Activated naive CD4-positive, alpha-beta T cell treated with anti-CD3 and anti-CD28 coated beads for 36 hours (primary cell): ENCODE data around the gene FAM236B. TPM values are rescaled to one million over a fixed set of nuclear protein-coding genes. Genes with fewer than 3 reads are reported as not detected.
"Not testable (repeated sequence)": the region's sequence is repeated elsewhere in the genome, so short reads cannot be mapped to it uniquely, and the experiment has no call there.

Source experiments
- CTCF ChIA-PET: fragments of 350-600 bp; sonication (Branson Sonifier 250); formaldehyde crosslinking; loops from one replicate; lab custom pipeline; 2021; ENCODE audit warnings: antibody characterized with exemption; lab: Charles Lee
- DNase-seq: peaks from one replicate; pipeline ENCODE4 v3.0.0-alpha.2; 2020
- H3K27ac Mint-ChIP-seq: one replicate; pipeline ENCODE4 v1.8.0; 2021; ENCODE audit warnings: mild to moderate bottlenecking, mixed read lengths
- H3K27me3 Mint-ChIP-seq: one replicate; pipeline ENCODE4 v1.8.0; 2021; ENCODE audit warnings: low read depth, mixed read lengths
- H3K36me3 Mint-ChIP-seq: one replicate; pipeline ENCODE4 v1.8.0; 2021; ENCODE audit warnings: low read depth, mixed read lengths
- H3K4me1 Mint-ChIP-seq: one replicate; pipeline ENCODE4 v1.8.0; 2021; ENCODE audit warnings: low read depth, mixed read lengths
- H3K4me3 Mint-ChIP-seq: one replicate; pipeline ENCODE4 v1.8.0; 2021; ENCODE audit warnings: mild to moderate bottlenecking, moderate library complexity, mixed read lengths
- H3K9me3 Mint-ChIP-seq: one replicate; pipeline ENCODE4 v1.8.0; 2021; ENCODE audit warnings: mixed read lengths
- intact Hi-C: fragments of 100-400 bp; cut with micrococcal nuclease; formaldehyde crosslinking; loops from one replicate; pipeline ENCODE4 v1.15.1; 2023
- total RNA-seq, 2 experiments: library from RNA; stranded (reverse); gene quantifications; one replicate each; pipeline ENCODE4 v1.2.3, GENCODE V29; 2021

The FAM236B gene
- total RNA-seq = not detected

DNA sequence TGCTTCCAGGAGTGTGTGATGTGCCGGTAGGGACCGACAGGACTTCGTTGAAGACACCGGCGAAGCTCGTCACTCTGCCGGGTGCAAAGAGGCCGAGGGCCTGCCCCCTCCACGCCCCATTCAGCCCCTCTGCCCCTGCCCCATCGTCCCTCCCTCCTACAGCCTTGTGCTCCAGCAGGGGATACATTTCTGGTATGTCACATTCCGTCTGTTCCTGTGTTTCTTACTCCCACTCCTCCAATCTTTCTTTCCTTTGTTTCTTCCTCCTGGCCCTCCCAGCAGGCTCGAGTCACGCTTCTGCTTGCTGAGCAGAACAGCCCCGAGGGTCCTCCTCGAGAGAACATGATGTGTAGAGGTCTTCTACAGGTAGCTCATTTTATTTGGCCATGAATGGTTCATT is at the start of gene FAM236B:
Gene FAM236B, minus strand, starts transcription at position 101 of the 400 bp plus-strand sequence. Its CDS starts 100 bp downstream, at position 1.
- H3K27ac Mint-ChIP-seq, H3K4me1 Mint-ChIP-seq, intact Hi-C loops: not testable (repeated sequence)

DNA sequence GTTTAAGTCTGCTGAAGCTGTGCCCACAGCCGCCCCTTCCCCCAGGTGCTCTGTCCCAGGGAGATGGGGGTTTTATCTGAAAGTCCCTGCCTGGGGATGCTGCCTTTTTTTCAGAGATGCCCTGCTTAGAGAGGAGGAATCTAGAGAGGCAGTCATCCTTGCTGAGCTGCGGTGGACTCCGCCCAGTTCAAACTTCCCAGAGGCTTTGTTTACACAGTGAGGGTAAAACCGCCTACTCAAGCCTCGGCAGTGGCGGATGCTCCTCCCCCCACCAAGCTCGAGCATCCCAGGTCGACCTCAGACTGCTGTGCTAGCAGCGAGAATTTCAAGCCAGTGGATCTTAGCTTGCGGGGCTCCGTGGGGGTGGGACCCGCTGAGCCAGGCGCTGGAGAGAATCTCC is 48.2 kb upstream of the FAM236B start:
- intact Hi-C loops, H3K27ac Mint-ChIP-seq, DNase-seq, H3K4me1 Mint-ChIP-seq, H3K9me3 Mint-ChIP-seq, H3K4me3 Mint-ChIP-seq, H3K36me3 Mint-ChIP-seq, CTCF ChIA-PET, H3K27me3 Mint-ChIP-seq: not testable (repeated sequence)

More for the DNA sequence above, at the start of gene FAM236B:
- H3K36me3 Mint-ChIP-seq, H3K27me3 Mint-ChIP-seq, DNase-seq, CTCF ChIA-PET, H3K9me3 Mint-ChIP-seq, H3K4me3 Mint-ChIP-seq: not testable (repeated sequence)

DNA sequence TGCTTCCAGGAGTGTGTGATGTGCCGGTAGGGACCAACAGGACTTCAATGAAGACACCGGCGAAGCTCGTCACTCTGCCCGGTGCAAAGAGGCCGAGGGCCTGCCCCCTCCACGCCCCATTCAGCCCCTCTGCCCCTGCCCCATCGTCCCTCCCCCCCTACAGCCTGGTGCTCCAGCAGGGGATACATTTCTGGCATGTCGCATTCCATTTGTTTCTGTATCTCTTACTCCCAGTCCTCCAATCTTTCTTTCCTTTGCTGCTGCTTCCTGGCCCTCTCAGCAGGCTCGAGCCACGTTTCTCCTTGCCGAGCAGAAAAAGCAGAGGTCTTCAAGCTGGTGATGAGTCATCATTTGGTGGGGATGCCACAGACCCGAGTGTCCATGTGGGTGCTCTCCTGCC is 25.6 kb upstream of the FAM236B start, which contains the start of gene FAM236D:
Gene FAM236D, minus strand, starts transcription at position 101 of the 400 bp plus-strand sequence. Its CDS starts 100 bp downstream, at position 1.
- H3K4me1 Mint-ChIP-seq, H3K27me3 Mint-ChIP-seq, H3K4me3 Mint-ChIP-seq, H3K36me3 Mint-ChIP-seq, H3K27ac Mint-ChIP-seq, DNase-seq, intact Hi-C loops, H3K9me3 Mint-ChIP-seq, CTCF ChIA-PET: not testable (repeated sequence)

DNA sequence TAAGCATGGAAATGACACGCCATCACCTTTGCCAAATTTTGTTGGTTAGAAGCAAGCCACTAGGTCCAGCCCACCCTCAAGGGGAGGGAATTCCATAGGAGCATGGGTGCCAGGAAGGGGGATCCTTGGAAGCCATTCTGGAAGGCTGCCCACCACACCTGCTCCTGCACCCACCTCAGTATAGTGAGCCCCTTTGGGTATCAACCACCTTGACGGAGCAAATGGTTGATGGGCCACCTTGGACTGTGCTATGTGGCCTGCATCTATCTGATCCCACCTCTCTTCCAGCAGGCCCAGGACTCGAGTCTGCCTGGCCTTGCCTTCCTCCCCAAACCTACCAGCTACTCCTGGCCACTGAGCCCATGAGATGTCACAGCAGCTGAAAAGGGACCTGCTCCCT is 7.9 kb upstream of the FAM236B start:
- CTCF ChIA-PET, H3K36me3 Mint-ChIP-seq, H3K4me1 Mint-ChIP-seq, DNase-seq, intact Hi-C loops, H3K27ac Mint-ChIP-seq, H3K9me3 Mint-ChIP-seq, H3K4me3 Mint-ChIP-seq, H3K27me3 Mint-ChIP-seq: not testable (repeated sequence)

DNA sequence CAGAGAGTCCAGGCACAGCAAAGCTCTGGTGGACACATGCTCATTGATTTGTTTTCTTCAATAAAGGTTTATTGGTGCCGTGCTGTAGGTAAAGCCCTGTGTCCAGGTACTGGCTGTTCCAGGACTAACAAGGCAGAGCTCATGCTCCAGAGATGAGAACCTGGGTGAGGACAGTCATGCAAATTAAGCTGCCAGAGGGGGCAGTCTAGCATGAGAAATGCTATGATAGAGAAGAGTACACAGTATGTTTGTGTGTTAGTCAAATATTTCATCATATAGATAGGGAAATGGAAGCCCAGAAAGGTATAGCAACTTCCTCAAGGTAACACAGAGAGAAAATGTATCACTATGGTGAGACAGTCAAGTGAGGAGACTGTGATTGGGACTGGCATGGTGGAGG is 5.7 kb upstream of the FAM236B start:
- H3K4me3 Mint-ChIP-seq, CTCF ChIA-PET, intact Hi-C loops, H3K27me3 Mint-ChIP-seq, H3K36me3 Mint-ChIP-seq, DNase-seq, H3K27ac Mint-ChIP-seq, H3K4me1 Mint-ChIP-seq, H3K9me3 Mint-ChIP-seq: not testable (repeated sequence)

DNA sequence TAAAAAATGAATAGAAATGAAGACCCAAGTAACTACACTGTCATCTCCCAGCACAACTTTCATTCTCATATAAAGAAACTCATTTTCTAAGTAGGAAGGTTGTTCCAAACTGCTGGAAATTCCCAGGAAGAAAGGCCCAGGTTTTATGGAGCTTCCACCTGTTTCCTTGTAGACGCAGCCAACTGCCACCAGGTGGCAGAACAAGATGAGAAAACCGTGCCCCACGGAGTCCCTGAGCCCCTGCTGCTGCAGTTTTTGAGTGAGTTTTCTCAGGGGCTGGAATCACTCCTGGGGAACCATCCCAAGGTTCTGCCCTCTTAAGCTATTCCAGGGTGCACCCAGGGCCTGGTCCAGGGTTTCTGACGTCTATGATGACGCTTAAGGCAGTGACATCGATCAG is 1.5 kb upstream of the FAM236B start:
- intact Hi-C loops, H3K27me3 Mint-ChIP-seq, H3K9me3 Mint-ChIP-seq, CTCF ChIA-PET, DNase-seq, H3K36me3 Mint-ChIP-seq, H3K27ac Mint-ChIP-seq, H3K4me3 Mint-ChIP-seq, H3K4me1 Mint-ChIP-seq: not testable (repeated sequence)

DNA sequence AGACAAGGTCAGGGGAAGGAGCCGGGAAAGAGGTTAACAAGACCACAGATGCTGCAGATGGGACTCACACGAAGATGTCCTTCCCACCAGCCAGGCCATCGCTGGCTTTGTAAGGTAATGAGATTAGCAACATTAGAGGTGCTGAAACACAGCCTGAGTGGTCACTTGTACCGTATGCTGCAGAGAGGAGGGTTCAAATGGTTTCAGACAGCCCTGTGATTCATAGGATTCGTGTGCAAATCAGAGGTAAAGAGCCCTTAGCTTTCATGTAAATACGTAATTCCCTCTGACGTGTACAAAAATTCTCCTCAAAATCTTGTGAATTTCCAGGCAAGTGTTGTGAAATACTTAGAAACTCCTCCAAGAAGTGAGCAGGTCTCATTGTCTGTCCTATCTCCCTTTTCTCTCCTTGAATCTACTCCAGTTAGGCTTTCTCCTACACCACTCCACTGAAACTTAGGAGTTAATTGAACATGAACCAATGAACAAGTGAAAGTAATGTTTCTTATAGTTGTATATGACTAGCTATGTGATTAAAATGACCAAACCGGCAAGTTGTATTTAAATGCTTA is 991 bp upstream of the FAM236B start:
- H3K27me3 Mint-ChIP-seq, H3K27ac Mint-ChIP-seq, intact Hi-C loops, DNase-seq, CTCF ChIA-PET, H3K4me3 Mint-ChIP-seq, H3K9me3 Mint-ChIP-seq, H3K4me1 Mint-ChIP-seq, H3K36me3 Mint-ChIP-seq: not testable (repeated sequence)

DNA sequence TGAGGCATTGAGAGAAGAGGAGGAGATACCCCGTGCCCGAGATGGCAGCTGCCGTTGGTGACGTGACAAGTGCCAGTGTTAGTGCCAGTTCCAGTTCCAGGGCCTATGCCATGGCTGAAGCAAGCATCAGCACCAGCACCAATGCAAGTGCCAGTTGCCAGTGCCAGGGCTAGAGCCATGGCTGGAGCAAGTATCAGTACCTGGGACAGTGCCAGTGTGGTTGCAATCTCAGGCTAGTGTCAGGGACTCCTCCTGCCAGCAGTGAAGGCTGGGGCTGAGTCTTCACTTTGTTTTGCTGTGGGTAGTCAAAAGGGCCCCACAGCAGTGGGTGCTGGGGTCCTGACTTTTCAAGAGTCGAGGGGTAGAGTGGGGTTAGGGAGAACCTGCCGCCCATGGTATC is 4.3 kb downstream of the FAM236B start:
- H3K4me1 Mint-ChIP-seq, H3K27me3 Mint-ChIP-seq, intact Hi-C loops, H3K9me3 Mint-ChIP-seq, DNase-seq, CTCF ChIA-PET, H3K27ac Mint-ChIP-seq, H3K36me3 Mint-ChIP-seq, H3K4me3 Mint-ChIP-seq: not testable (repeated sequence)

DNA sequence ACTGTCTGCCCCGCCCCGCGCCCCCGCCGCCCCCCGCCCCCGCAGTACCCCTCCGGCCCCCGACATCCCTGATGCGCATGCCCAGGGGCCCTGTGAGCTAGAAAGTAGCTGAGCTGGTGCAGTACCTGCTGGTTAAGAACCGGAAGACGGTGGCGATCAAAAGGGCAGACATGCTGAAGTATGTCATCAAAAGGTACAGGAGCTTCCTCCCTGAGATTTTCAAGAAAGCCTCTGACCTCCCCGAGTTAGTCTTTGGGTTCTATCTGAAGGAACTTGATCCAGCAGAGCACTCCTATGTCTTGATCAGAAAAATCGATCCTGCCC is 5.0 kb downstream of the FAM236B start:
- DNase-seq, H3K36me3 Mint-ChIP-seq, H3K9me3 Mint-ChIP-seq, H3K4me3 Mint-ChIP-seq, CTCF ChIA-PET, H3K27ac Mint-ChIP-seq, intact Hi-C loops, H3K4me1 Mint-ChIP-seq, H3K27me3 Mint-ChIP-seq: not testable (repeated sequence)

DNA sequence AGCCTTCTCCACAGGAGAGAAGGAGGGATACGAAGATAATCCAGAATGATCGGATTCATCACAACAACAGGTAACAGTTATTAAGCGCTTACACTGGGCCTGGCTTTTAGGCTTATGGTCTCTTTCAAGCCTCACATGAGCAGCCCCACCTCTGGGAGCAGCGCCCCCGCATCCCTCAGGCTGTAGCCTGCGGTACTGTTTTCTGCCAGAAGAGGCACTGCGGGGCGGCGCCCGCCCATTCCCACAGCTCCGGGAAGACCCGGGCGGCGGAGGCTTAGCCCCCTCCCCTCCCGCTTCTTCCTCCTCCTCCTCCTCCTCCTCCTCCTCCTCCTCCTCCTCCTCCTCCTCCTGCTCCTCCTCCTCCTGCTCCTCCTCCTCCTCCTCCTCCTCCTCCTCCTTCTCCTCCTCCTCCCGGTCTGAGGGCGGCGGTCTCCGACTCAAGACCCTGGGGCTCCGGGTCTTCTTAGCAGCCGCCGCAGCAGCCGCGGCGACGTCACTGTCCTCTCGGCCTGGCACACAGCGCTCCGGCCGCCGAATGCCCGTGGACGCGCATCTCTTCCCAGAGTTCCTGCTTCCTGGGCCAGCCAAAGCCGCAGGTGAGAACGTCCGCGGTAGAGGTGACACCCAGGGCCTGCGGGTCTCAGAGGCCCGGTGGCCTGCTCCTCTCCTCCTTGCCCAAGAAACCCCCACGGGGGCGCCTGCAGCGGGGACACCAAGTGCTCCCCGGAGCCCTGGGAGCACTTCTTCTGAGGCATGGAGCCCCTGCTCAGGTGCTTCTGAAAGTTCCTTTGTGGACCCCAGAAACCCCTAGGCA is 5.6 kb downstream of the FAM236B start, which contains the start of gene DMRTC1B:
Gene DMRTC1B, plus strand, starts transcription at position 238 of the 814 bp plus-strand sequence. CDS start 68,246 bp downstream, outside the sequence.
- H3K4me1 Mint-ChIP-seq, H3K27me3 Mint-ChIP-seq, intact Hi-C loops, H3K27ac Mint-ChIP-seq, H3K36me3 Mint-ChIP-seq, H3K9me3 Mint-ChIP-seq, H3K4me3 Mint-ChIP-seq, CTCF ChIA-PET, DNase-seq: not testable (repeated sequence)

DNA sequence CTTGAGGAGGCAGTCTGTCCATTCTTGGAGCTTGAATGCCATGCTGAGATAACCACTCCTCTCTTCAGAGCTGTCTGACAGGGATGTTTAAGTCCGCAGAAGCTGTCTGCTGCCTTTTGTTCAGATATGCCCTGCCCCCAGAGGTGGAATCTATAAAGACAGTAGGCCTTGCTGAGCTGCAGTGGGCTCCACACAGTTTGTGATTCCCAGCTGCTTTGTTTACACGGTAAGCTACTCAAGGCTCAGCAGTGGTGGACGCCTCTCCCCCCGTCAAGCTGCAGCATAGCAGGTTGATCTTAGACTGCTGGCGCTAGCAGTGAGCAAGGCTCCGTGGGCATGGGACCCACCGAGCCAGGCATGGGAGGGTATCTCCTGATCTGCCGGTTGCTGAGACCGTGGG is 22.0 kb downstream of the FAM236B start:
- DNase-seq, H3K27me3 Mint-ChIP-seq, CTCF ChIA-PET, H3K36me3 Mint-ChIP-seq, H3K4me3 Mint-ChIP-seq, H3K27ac Mint-ChIP-seq, H3K4me1 Mint-ChIP-seq, intact Hi-C loops, H3K9me3 Mint-ChIP-seq: not testable (repeated sequence)

DNA sequence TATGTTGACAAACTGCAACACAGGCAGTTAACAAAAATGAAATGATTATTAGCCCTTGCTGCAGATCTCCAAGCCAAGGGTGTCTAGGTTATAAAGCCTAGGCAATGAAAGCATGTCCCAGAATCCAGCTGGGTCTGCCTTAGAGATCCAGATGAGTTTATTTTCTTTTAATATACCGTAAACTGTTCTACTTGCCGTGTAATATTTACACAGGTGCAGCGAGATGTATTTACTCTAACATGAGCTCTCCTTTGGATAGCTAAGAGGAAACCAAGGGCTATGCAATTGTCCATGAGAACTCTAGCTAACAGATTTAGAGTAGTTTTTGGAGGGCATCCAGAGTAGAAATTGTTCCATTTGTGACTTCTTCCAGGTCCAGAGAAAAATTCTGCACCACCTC is 33.9 kb downstream of the FAM236B start:
- intact Hi-C loops, H3K27me3 Mint-ChIP-seq, CTCF ChIA-PET, H3K4me1 Mint-ChIP-seq, DNase-seq, H3K27ac Mint-ChIP-seq, H3K4me3 Mint-ChIP-seq, H3K9me3 Mint-ChIP-seq, H3K36me3 Mint-ChIP-seq: not testable (repeated sequence)

DNA sequence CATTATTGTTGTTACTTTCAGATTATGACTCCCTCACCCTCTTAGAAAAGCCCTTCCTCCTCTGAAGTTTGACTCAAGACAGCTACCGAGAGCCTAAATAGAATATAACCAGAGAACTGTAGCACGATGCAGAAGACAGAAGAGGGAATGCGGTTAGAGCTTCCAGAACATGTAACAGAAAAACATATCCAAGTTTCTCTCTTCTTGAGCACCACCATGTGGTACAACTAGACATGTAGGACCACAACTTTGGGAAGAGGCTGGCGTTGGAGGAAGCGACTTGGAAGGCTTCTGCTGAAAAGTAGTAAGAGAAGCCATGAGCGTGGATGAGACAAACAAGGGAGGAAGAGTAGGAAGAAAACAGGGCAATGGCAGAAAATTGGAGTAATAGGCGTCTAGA is 36.9 kb downstream of the FAM236B start:
- H3K27me3 Mint-ChIP-seq, H3K4me1 Mint-ChIP-seq, intact Hi-C loops, DNase-seq, CTCF ChIA-PET, H3K4me3 Mint-ChIP-seq, H3K27ac Mint-ChIP-seq, H3K36me3 Mint-ChIP-seq, H3K9me3 Mint-ChIP-seq: not testable (repeated sequence)
